ENCODE data around the gene SNPH. TPM values are rescaled to one million over a fixed set of nuclear protein-coding genes. Genes with fewer than 3 reads are reported as not detected.

The SNPH gene
- total and polyA plus RNA-seq, 11 donors, result 4.3 to 17.4 (median 11.1) TPM

DNA sequence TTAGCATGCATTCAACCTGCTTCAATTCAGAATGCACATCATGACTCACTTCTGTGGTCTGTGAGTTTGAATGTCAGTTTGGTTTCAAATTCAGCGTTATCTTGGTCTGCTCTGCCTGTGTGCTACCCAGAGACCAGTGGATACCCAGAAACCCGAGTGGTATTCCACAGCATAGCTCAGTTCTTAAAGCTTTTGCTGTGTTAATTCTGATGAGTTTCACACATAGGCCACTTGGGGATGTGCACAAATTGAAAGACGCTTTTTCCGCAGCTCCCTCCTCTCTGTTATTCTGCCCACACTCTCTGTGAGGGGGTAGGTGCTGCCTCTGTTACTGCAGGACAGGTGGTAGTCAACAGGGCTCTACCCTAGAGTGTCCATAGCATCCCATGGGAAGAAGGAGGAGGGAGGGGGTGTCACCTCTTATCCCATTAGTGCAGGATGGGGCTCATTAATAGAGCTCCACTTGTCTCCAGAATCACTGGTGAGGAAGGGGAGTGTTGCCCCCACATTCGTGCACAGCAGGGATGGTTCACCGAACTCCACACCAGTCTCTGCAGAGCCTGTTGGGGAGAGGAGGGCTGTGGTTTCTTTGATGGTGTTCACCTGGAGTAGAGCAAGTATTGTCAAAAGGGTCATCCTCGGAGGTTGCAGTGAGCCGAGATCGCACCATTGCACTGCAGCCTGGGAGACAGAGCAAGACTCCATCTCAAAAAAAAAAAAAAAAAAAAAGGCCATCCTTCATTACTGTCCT lies 92.0 kb downstream of the SNPH start:
- TF ChIP-seq CTCF (IDR thresholded peaks at IDR 0.05), result no peak
- TF ChIP-seq POLR2A (IDR thresholded peaks at IDR 0.05), result no peak
- H3K4me3 ChIP-seq, result no peak overlapping the region
- WGBS, 4 donors, result 91 to 96% (median 94%) methylated on average over 9 of the region's 9 CpGs
- DNase-seq (peak in 1 of 5 donors; percentile 3), ATAC-seq (peak in 1 of 4 donors; percentile 29)
- H3K36me3 ChIP-seq, result peaks cover 0 to 61% (median 28%) of the 10 kb centered on the region in 9 donors
- no peak overlapping the region for H3K27ac ChIP-seq
- intact Hi-C loops (cut with DNase I), result no loop called here
- H3K27me3 ChIP-seq, result no peaks in the 10 kb centered on the region
- peaks cover 0 to 7% (median 0%) of the 10 kb centered on the region in 12 donors for H3K9me3 ChIP-seq
- peaks cover 0 to 3% (median 0%) of the 10 kb centered on the region in 12 donors for H3K4me1 ChIP-seq

Other genes starting within 250 kb of the SNPH start
- gene PSMF1, start 147.7 kb upstream of the SNPH start, total RNA-seq, result 100 to 1,000 TPM; 116 to 184 (median 141) TPM
- 10 to 100 TPM; 24.6 to 88.2 TPM for gene PSMF1, start 147.7 kb upstream of the SNPH start, polyA plus RNA-seq
- gene TMEM74B, start 81.3 kb upstream of the SNPH start, total RNA-seq, result 1 to 10 TPM in 8 of 9 donors, under 1 TPM in 1; 0.69 to 5.6 (median 1.9) TPM
- gene TMEM74B, start 81.3 kb upstream of the SNPH start, polyA plus RNA-seq, result 1 to 10 TPM in 1 of 2 donors, under 1 TPM in 1; 0.55 to 6.6 TPM
- gene C20orf202, start 62.8 kb upstream of the SNPH start, total RNA-seq, result under 1 TPM in 8 of 9 donors, not detected in 1; 0.25 to 0.47 (median 0.32) TPM
- under 1 TPM; 0.21 to 0.46 TPM for gene C20orf202, start 62.8 kb upstream of the SNPH start, polyA plus RNA-seq
- not detected for gene RAD21L1, start 40.2 kb upstream of the SNPH start, total RNA-seq
- not detected for gene RAD21L1, start 40.2 kb upstream of the SNPH start, polyA plus RNA-seq
- 1 to 10 TPM in 8 of 9 donors, under 1 TPM in 1; 0.65 to 4.2 (median 2.1) TPM for gene SDCBP2, start 62.8 kb downstream of the SNPH start, total RNA-seq
- gene SDCBP2, start 62.8 kb downstream of the SNPH start, polyA plus RNA-seq, result 1 to 10 TPM; 1.8 to 3.6 TPM
- 100 to 1,000 TPM in 8 of 9 donors, 10 to 100 TPM in 1; 71.3 to 316 (median 144) TPM for gene FKBP1A, start 126.8 kb downstream of the SNPH start, total RNA-seq
- 100 to 1,000 TPM in 1 of 2 donors, 10 to 100 TPM in 1; 89.6 to 401 TPM for gene FKBP1A, start 126.8 kb downstream of the SNPH start, polyA plus RNA-seq
- 10 to 100 TPM; 27.9 to 66.6 (median 62.1) TPM for gene NSFL1C, start 200.6 kb downstream of the SNPH start, total RNA-seq
- 10 to 100 TPM; 30.6 to 55.8 TPM for gene NSFL1C, start 200.6 kb downstream of the SNPH start, polyA plus RNA-seq
- 10 to 100 TPM in 1 of 9 donors, 1 to 10 TPM in 6, under 1 TPM in 2; 0.74 to 11.9 (median 2.4) TPM for gene SIRPB2, start 225.1 kb downstream of the SNPH start, total RNA-seq
- 1 to 10 TPM; 1.5 to 2.1 TPM for gene SIRPB2, start 225.1 kb downstream of the SNPH start, polyA plus RNA-seq